ENCODE data around the gene DAGLB.
A peak's percentile ranks its signal among the peaks of the same experiment; 100 is the strongest.
"Not testable (repeated sequence)": the region's sequence is repeated elsewhere in the genome, so short reads cannot be mapped to it uniquely, and the experiment has no call there.

DAGLB gene

GRCh38 chr7:6460303-6460702 is 12.5 kb upstream of the DAGLB start:
- H3K27ac ChIP-seq (ENCODE audit: low read length): no peak overlapping the region
- peaks cover 27 to 30% of the 10 kb centered on the region in 2 donors for H3K36me3 ChIP-seq (ENCODE audit: control insufficient read depth in 1 of 2, insufficient read depth in 2 of 2, low read length in 2 of 2)

DNA sequence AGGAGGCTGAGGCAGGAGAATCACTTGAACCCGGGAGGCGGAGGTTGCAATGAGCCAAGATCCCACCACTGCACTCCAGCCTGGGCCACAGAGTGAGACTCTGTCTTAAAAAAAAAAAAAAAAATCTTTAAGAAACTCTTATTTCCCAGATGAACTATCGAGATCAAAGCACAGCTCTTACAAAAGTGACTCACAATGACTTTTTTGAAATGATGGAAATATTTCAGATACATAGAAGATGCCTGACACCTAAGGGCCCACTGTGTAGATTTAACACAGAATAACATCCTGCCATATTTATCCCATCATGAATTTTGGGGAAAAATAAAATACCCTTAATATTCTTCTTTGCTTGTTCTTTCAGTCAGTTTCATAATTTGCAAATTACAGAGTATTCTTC is 10.9 kb upstream of the DAGLB start:
- H3K36me3 ChIP-seq (ENCODE audit: control insufficient read depth in 1 of 2, insufficient read depth in 2 of 2, low read length in 2 of 2): peaks cover 27 to 30% of the 10 kb centered on the region in 2 donors
- not testable (repeated sequence) for H3K27me3 ChIP-seq (ENCODE audit: low read depth, low read length); H3K27ac ChIP-seq (ENCODE audit: low read length); H3K9me3 ChIP-seq (ENCODE audit: control insufficient read depth in 1 of 2, low read length in 2 of 2); H3K4me1 ChIP-seq (ENCODE audit: control insufficient read depth in 1 of 2, insufficient read depth in 2 of 2, low read length in 2 of 2); H3K4me3 ChIP-seq (ENCODE audit: low read depth in 1 of 2, low read length in 2 of 2)

More at GRCh38 chr7:6460303-6460702, 12.5 kb upstream of the DAGLB start:
- Histone ChIP-seq H3K4me3 (ENCODE audit: low read depth in 1 of 2, low read length in 2 of 2) (no peak overlapping the region), H3K4me1 (ENCODE audit: control insufficient read depth in 1 of 2, insufficient read depth in 2 of 2, low read length in 2 of 2) (no peaks in the 10 kb centered on the region), H3K27me3 (ENCODE audit: low read depth, low read length) (no peaks in the 10 kb centered on the region), H3K9me3 (ENCODE audit: control insufficient read depth in 1 of 2, low read length in 2 of 2) (no peaks in the 10 kb centered on the region)

DNA sequence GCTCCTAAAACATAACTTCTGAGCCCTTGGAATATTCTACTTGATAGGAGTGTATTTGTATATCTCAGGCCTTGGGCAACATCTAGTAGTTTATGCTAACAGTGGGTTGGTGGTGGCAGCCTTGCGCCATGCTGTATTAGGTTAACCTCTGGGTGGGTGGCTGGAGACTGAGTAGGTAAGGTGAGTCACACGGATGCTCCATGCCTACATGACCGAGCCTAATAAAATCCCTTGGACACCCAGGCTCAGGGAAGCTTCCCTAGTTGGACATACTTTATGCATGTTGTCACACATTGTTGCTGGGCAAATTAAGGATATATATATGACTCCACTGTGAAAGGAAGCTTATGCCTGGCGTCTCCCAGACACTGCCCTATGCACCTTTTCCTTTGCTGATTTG is 6.0 kb upstream of the DAGLB start:
- Histone ChIP-seq H3K9me3 (ENCODE audit: control insufficient read depth in 1 of 2, low read length in 2 of 2) (no peaks in the 10 kb centered on the region), H3K4me1 (ENCODE audit: control insufficient read depth in 1 of 2, insufficient read depth in 2 of 2, low read length in 2 of 2) (no peaks in the 10 kb centered on the region), H3K27me3 (ENCODE audit: low read depth, low read length) (no peaks in the 10 kb centered on the region), H3K36me3 (ENCODE audit: control insufficient read depth in 1 of 2, insufficient read depth in 2 of 2, low read length in 2 of 2) (no peaks in the 10 kb centered on the region), H3K4me3 (ENCODE audit: low read depth in 1 of 2, low read length in 2 of 2) (no peak overlapping the region), H3K27ac (ENCODE audit: low read length) (no peak overlapping the region)

- H3K9me3 ChIP-seq (ENCODE audit: control insufficient read depth in 1 of 2, low read length in 2 of 2): no peaks in the 10 kb centered on the region
- peaks cover 0 to 7% of the 10 kb centered on the region in 2 donors for H3K36me3 ChIP-seq (ENCODE audit: control insufficient read depth in 1 of 2, insufficient read depth in 2 of 2, low read length in 2 of 2)
- no peak overlapping the region for H3K4me3 ChIP-seq (ENCODE audit: low read depth in 1 of 2, low read length in 2 of 2)
- H3K27ac ChIP-seq (ENCODE audit: low read length): no peak overlapping the region
- no peaks in the 10 kb centered on the region for H3K27me3 ChIP-seq (ENCODE audit: low read depth, low read length)
- H3K4me1 ChIP-seq (ENCODE audit: control insufficient read depth in 1 of 2, insufficient read depth in 2 of 2, low read length in 2 of 2): peaks cover 0 to 7% of the 10 kb centered on the region in 2 donors
Observed at GRCh38 chr7:6451224-6451705, 3.5 kb upstream of the DAGLB start.

DNA sequence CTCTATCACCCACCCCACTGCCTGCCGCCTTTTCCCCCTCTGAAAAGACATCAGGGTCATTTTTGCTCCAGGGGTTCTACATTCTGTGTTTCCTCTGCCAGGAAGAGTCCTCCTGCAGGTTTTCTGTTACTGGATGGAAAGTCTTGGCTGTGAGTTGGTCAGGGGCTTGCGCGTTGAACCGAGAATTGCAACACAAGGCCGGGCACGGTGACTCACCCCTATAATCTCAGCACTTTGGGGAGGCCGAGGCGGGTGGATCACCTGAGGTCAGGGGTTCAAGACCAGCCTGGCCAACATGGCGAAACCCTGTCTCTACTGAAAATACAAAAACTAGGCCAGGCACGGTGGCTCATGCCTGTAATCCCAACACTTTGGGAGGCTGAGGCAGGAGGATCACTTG is 2.8 kb upstream of the DAGLB start:
- H3K27me3 ChIP-seq (ENCODE audit: low read depth, low read length); H3K4me3 ChIP-seq (ENCODE audit: low read depth in 1 of 2, low read length in 2 of 2); H3K4me1 ChIP-seq (ENCODE audit: control insufficient read depth in 1 of 2, insufficient read depth in 2 of 2, low read length in 2 of 2); H3K27ac ChIP-seq (ENCODE audit: low read length); H3K9me3 ChIP-seq (ENCODE audit: control insufficient read depth in 1 of 2, low read length in 2 of 2); H3K36me3 ChIP-seq (ENCODE audit: control insufficient read depth in 1 of 2, insufficient read depth in 2 of 2, low read length in 2 of 2): not testable (repeated sequence)

- not testable (repeated sequence) for H3K4me1 ChIP-seq (ENCODE audit: control insufficient read depth in 1 of 2, insufficient read depth in 2 of 2, low read length in 2 of 2); H3K4me3 ChIP-seq (ENCODE audit: low read depth in 1 of 2, low read length in 2 of 2); H3K27ac ChIP-seq (ENCODE audit: low read length); H3K27me3 ChIP-seq (ENCODE audit: low read depth, low read length); H3K9me3 ChIP-seq (ENCODE audit: control insufficient read depth in 1 of 2, low read length in 2 of 2)
- H3K36me3 ChIP-seq (ENCODE audit: control insufficient read depth in 1 of 2, insufficient read depth in 2 of 2, low read length in 2 of 2): peaks cover 8 to 16% of the 10 kb centered on the region in 2 donors
Observed at GRCh38 chr7:6449884-6450283, 2.1 kb upstream of the DAGLB start.

DNA sequence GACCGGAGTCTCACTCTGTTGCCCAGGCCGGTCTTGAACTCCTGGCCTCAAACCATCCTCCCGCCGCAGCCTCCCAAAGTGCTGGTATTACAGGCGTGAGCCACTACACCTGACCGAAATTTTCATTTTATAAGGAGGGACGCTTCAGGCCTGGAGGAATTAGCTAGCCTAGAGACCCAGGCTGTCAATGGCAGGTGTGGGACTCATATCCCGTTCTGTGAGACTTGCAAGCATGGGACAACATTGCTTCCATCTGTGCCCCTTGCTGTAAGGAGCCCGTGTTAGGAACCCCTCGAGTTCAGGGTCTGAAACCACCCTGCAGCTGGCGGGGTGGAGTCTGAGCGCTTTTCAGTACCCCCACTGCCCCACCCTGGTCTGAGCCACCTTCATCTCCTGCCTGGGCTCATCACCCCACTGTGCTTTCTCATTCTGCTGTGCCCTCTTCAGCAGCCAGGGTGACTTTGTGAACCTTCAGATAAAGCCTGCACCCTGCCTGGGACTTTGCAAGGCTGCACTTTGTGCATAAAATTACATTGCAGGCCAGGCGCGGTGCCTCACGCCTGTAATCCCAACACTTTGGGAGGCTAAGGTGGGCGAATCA is 1.3 kb upstream of the DAGLB start:
- H3K4me3 ChIP-seq (ENCODE audit: low read depth in 1 of 2, low read length in 2 of 2): no peak overlapping the region
- no peak overlapping the region for H3K27ac ChIP-seq (ENCODE audit: low read length)
- no peaks in the 10 kb centered on the region for H3K27me3 ChIP-seq (ENCODE audit: low read depth, low read length)
- H3K9me3 ChIP-seq (ENCODE audit: control insufficient read depth in 1 of 2, low read length in 2 of 2): no peaks in the 10 kb centered on the region
- peaks cover 11 to 22% of the 10 kb centered on the region in 2 donors for H3K36me3 ChIP-seq (ENCODE audit: control insufficient read depth in 1 of 2, insufficient read depth in 2 of 2, low read length in 2 of 2)
- peaks cover 0 to 7% of the 10 kb centered on the region in 2 donors for H3K4me1 ChIP-seq (ENCODE audit: control insufficient read depth in 1 of 2, insufficient read depth in 2 of 2, low read length in 2 of 2)

DNA sequence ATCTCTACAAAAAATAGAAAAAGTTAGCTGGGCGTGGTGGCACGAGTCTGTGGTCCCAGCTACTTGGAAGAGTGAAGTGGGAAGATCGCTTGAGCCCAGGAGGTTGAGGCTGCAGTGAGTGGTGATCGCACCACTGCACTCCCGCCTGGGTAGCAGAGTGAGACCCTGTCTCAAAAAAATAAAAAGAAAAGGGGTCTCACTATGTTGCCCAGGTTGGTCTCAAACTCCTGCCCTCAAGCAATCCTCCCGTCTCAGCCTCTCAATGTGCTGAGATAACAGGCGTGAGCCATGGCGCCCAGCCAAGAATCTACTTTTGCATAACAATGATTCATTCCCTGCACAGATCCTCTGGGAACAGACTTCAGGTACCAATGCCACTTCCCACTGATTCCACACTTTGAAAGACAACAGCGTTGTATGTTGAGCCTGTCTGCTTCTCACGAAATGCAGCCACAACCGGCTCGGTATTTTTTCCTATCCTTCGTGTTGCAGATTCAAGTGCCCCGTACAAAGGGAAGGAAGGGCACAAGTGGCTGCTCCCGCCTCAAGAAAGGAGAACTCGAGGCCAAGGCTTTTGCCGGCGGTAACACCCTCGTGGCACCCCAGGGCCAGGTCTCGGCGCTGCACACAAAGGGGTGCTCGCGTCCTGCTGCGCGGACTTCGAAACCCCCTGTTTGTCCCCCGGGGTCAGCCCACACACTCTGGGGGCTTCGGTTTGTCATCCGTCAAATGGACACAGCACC is 745 bp downstream of the DAGLB start:
- peak overlapping the region; percentile 87 to 98 for H3K4me3 ChIP-seq (ENCODE audit: low read depth in 1 of 2, low read length in 2 of 2)
- H3K27me3 ChIP-seq (ENCODE audit: low read depth, low read length): no peaks in the 10 kb centered on the region
- peaks cover 18 to 36% of the 10 kb centered on the region in 2 donors for H3K36me3 ChIP-seq (ENCODE audit: control insufficient read depth in 1 of 2, insufficient read depth in 2 of 2, low read length in 2 of 2)
- H3K27ac ChIP-seq (ENCODE audit: low read length): peak overlapping the region; percentile 84
- H3K4me1 ChIP-seq (ENCODE audit: control insufficient read depth in 1 of 2, insufficient read depth in 2 of 2, low read length in 2 of 2): peaks cover 0 to 7% of the 10 kb centered on the region in 2 donors
- no peaks in the 10 kb centered on the region for H3K9me3 ChIP-seq (ENCODE audit: control insufficient read depth in 1 of 2, low read length in 2 of 2)

GRCh38 chr7:6444516-6445269 is 3.1 kb downstream of the DAGLB start:
- Histone ChIP-seq H3K36me3 (ENCODE audit: control insufficient read depth in 1 of 2, insufficient read depth in 2 of 2, low read length in 2 of 2) (peaks cover 22 to 40% of the 10 kb centered on the region in 2 donors), H3K4me1 (ENCODE audit: control insufficient read depth in 1 of 2, insufficient read depth in 2 of 2, low read length in 2 of 2) (peaks cover 0 to 7% of the 10 kb centered on the region in 2 donors), H3K27me3 (ENCODE audit: low read depth, low read length) (no peaks in the 10 kb centered on the region), H3K9me3 (ENCODE audit: control insufficient read depth in 1 of 2, low read length in 2 of 2) (no peaks in the 10 kb centered on the region), H3K4me3 (ENCODE audit: low read depth in 1 of 2, low read length in 2 of 2) (no peak overlapping the region), H3K27ac (ENCODE audit: low read length) (no peak overlapping the region)

GRCh38 chr7:6443372-6443941 is 4.3 kb downstream of the DAGLB start:
- Histone ChIP-seq H3K36me3 (ENCODE audit: control insufficient read depth in 1 of 2, insufficient read depth in 2 of 2, low read length in 2 of 2) (peaks cover 22 to 40% of the 10 kb centered on the region in 2 donors), H3K4me3 (ENCODE audit: low read depth in 1 of 2, low read length in 2 of 2) (no peak overlapping the region), H3K27ac (ENCODE audit: low read length) (no peak overlapping the region), H3K4me1 (ENCODE audit: control insufficient read depth in 1 of 2, insufficient read depth in 2 of 2, low read length in 2 of 2) (peaks cover 0 to 7% of the 10 kb centered on the region in 2 donors), H3K27me3 (ENCODE audit: low read depth, low read length) (no peaks in the 10 kb centered on the region), H3K9me3 (ENCODE audit: control insufficient read depth in 1 of 2, low read length in 2 of 2) (no peaks in the 10 kb centered on the region)

- H3K4me1 ChIP-seq (ENCODE audit: control insufficient read depth in 1 of 2, insufficient read depth in 2 of 2, low read length in 2 of 2): peaks cover 0 to 7% of the 10 kb centered on the region in 2 donors
- H3K4me3 ChIP-seq (ENCODE audit: low read depth in 1 of 2, low read length in 2 of 2): no peak overlapping the region
- no peak overlapping the region for H3K27ac ChIP-seq (ENCODE audit: low read length)
- H3K27me3 ChIP-seq (ENCODE audit: low read depth, low read length): no peaks in the 10 kb centered on the region
- peaks cover 22 to 34% of the 10 kb centered on the region in 2 donors for H3K36me3 ChIP-seq (ENCODE audit: control insufficient read depth in 1 of 2, insufficient read depth in 2 of 2, low read length in 2 of 2)
- no peaks in the 10 kb centered on the region for H3K9me3 ChIP-seq (ENCODE audit: control insufficient read depth in 1 of 2, low read length in 2 of 2)
Observed at GRCh38 chr7:6442114-6442513, 5.6 kb downstream of the DAGLB start.

Data from muscle layer of duodenum (tissue), 2 donors.